ENCODE data around the gene TSGA10.
"Not testable (repeated sequence)": the region's sequence is repeated elsewhere in the genome, so short reads cannot be mapped to it uniquely, and the experiment has no call there.

The TSGA10 gene, protein sequence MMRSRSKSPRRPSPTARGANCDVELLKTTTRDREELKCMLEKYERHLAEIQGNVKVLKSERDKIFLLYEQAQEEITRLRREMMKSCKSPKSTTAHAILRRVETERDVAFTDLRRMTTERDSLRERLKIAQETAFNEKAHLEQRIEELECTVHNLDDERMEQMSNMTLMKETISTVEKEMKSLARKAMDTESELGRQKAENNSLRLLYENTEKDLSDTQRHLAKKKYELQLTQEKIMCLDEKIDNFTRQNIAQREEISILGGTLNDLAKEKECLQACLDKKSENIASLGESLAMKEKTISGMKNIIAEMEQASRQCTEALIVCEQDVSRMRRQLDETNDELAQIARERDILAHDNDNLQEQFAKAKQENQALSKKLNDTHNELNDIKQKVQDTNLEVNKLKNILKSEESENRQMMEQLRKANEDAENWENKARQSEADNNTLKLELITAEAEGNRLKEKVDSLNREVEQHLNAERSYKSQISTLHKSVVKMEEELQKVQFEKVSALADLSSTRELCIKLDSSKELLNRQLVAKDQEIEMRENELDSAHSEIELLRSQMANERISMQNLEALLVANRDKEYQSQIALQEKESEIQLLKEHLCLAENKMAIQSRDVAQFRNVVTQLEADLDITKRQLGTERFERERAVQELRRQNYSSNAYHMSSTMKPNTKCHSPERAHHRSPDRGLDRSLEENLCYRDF

DNA sequence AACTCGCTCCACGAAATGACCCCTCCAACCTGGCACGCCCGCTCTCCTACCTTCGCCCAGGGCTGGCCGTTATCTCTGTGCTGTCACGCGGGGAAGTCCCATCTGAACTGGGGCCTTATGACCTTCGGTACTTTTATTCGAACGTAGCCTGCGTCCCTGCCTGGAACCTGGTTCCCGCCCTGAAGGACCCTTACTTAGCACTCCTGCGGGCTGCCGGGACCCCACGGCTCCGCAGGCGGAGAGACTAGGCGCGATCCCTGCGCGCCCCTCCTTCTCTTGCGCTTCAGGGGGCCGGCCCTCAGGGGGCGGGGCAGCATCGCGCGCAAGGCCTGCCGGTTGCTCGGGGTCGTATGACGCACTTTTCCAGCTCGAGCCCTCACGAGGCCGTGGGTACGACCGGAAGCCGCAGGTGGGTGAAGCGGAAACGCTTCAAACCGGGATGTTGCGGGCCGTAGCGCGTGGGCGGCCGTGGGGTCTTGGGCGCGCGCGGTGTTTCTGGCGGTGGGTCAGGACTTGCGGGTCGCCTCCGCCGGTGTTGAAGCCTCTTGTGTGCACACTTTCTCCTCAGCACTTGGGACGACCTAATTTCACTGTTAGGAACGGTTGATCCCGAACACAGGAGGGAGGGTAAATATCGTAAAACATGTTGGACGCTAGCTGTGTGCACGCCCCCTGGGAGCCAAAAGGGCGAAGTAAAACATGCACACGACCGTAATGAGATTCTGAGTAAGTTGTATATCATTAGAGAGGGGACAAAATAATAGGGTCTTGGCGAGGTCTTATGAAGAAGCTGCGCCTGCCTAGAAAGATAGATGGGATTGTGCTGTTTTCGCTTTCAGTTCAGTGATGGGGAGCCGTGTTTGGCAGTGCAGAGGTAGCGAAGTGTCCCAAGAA lies at the start of gene TSGA10, which contains the start of gene LIPT1:
Gene TSGA10 (minus strand): TSS at position 300 of the 894 bp plus-strand sequence. CDS start 45,503 bp downstream, outside the sequence.
Gene LIPT1 (plus strand): TSS at position 325 of the 894 bp plus-strand sequence. CDS start 6,991 bp downstream, outside the sequence.
- peak; percentile 88 to 93 for DNase-seq (ENCODE audit: low read depth in 2 of 2)

GRCh38 chr2:99201959-99202678 lies 47.4 kb upstream of the TSGA10 start:
- no peak for DNase-seq (ENCODE audit: low read depth in 2 of 2)

- DNase-seq (ENCODE audit: low read depth in 2 of 2): no peak
Measured at GRCh38 chr2:99200076-99200800, 45.5 kb upstream of the TSGA10 start.

- DNase-seq (ENCODE audit: low read depth in 2 of 2): no peak
Measured at GRCh38 chr2:99198103-99198841, 43.5 kb upstream of the TSGA10 start.

GRCh38 chr2:99192364-99192763 lies 37.6 kb upstream of the TSGA10 start:
- not testable (repeated sequence) for DNase-seq (ENCODE audit: low read depth in 2 of 2)

- DNase-seq (ENCODE audit: low read depth in 2 of 2): no peak
Measured at GRCh38 chr2:99190548-99190947, 35.8 kb upstream of the TSGA10 start.

DNA sequence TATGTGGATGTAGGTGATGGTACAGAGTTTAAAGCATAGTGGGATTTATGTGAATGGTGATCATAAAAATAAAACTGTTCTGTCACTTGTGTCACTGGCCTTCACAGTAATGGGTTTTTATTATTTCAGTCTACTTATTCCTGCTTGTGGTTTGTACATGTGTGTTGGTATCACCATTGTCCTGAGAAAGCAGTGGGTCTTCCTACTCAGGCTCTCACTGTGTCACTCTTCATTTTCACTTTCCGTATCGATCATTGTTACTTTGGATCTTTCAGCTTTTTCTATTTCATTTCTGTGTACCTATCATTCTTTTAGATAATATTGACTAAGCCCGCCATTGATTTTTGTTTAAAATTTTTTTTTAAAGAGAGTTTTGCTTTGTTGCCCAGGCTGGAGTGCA lies 33.6 kb upstream of the TSGA10 start:
- DNase-seq (ENCODE audit: low read depth in 2 of 2): no peak

DNA sequence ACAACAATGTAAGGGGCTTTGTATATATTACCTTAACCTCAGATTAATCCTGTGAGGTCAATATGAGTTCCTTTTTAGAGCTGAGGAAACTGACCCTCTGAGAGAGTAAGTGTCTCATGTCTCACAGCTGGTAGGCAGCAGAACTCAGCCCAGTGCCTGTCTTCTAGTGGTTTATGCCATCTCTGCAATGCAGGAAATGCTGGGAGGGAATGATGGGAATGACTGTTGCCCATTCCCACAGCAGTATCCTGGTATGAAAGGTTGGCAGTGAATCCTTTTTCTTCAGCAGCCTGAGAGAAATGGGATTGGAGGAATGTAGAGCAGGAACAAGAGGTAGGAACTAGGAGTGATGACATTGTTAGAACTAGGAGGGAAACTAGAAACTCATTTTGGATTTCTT lies 32.3 kb upstream of the TSGA10 start:
- no peak for DNase-seq (ENCODE audit: low read depth in 2 of 2)

GRCh38 chr2:99184811-99185210 lies 30.1 kb upstream of the TSGA10 start:
- DNase-seq (ENCODE audit: low read depth in 2 of 2): no peak

DNA sequence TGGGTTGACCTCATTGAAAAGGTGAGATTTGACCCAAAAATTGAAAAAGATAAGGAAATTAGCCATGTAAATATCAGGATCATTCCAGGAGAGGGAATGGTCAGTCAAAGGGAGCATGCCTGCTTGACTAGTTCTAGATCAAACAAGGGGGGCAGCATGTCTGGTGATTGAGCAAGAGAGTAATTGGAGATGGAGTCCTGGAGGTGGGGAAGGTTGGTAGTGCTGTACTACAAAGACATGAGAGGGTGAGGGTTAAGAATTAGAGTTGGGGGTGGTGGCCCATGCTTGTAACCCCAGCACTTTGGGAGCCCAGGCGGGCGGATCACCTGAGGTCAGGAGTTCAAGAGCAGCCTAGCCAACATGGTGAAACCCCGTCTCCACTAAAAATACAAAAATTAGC lies 28.3 kb upstream of the TSGA10 start:
- DNase-seq (ENCODE audit: low read depth in 2 of 2): no peak

GRCh38 chr2:99181624-99182000 lies 26.9 kb upstream of the TSGA10 start:
- DNase-seq (ENCODE audit: low read depth in 2 of 2): no peak

GRCh38 chr2:99180755-99181623 lies 26.2 kb upstream of the TSGA10 start, which contains the start of the genes MITD1 and MRPL30:
MITD1 (minus strand) TSS chr2:99181058; CDS start chr2:99180981, 77 bp downstream.
MRPL30 (plus strand) TSS chr2:99181184; CDS start chr2:99186204, 5,020 bp downstream.
- DNase-seq (ENCODE audit: low read depth in 2 of 2): peak; percentile 82 to 88

DNA sequence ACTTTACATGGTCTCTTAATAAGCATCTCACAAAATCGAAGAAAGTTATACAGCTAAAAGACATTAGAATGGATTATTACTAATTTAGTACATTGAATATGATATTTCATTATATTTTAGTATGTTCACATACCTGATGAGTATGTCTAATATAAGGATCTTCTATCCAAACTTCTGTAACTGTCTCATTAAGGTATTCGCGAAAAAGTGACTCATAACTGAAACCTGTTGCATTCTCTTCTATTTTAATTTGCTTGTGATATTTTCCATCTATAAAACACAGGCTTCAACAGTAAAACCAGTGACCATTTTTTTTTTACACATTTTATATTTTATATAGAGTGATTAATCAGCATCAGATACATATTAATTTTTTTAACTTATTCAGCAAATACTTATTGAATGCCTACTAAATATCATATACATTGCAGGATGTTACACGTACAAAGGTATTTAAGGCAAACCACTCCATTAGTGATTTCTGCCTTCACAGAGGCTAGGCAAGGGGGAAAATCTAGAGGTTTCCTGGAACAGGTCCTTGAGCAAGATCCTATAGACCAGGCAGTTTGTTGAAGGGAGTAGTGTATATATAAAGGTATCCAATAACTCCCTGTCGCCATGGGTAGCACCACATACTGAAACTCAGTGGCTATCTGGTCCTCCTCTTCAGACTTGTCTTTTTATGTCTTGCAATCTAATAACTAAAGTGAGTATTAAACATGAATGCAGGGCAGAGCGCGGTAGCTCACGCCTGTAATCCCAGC lies 16.8 kb upstream of the TSGA10 start:
- no peak for DNase-seq (ENCODE audit: low read depth in 2 of 2)

- DNase-seq (ENCODE audit: low read depth in 2 of 2): no peak
Measured at GRCh38 chr2:99169534-99169933, 14.8 kb upstream of the TSGA10 start.

- DNase-seq (ENCODE audit: low read depth in 2 of 2): no peak
Measured at GRCh38 chr2:99166218-99166617, 11.5 kb upstream of the TSGA10 start.

GRCh38 chr2:99159594-99159993 lies 4.9 kb upstream of the TSGA10 start:
- DNase-seq (ENCODE audit: low read depth in 2 of 2): no peak

- DNase-seq (ENCODE audit: low read depth in 2 of 2): no peak
Measured at GRCh38 chr2:99158599-99158998, 3.9 kb upstream of the TSGA10 start.

- DNase-seq (ENCODE audit: low read depth in 2 of 2): no peak
Measured at GRCh38 chr2:99156891-99157290, 2.1 kb upstream of the TSGA10 start.

Data from stimulated activated CD8-positive, alpha-beta memory T cell treated with anti-CD3 and anti-CD28 coated beads, Interleukin-7, amount 100 ng/mL, for 4 hours (primary cell).